GM12864 (cell line): ENCODE results near the gene SLBP.

Experiments
- DNase-seq: peaks from one replicate; pipeline ENCODE4 v3.0.0-alpha.2; 2011; ENCODE audit warnings: low read depth
- H3K4me3 ChIP-seq: 2 replicates; pipeline ENCODE4 v1.5.1; 2011; ENCODE audit warnings: mild to moderate bottlenecking, low read depth, low read length, control low read depth
- CTCF ChIP-seq: IDR thresholded peaks from 2 replicates; pipeline ENCODE4 v1.5.1; 2011; ENCODE audit warnings: low read depth, mild to moderate bottlenecking, moderate library complexity, low read length, control low read depth, inconsistent platforms; ENCODE audit errors: missing control alignments

The SLBP gene

DNA sequence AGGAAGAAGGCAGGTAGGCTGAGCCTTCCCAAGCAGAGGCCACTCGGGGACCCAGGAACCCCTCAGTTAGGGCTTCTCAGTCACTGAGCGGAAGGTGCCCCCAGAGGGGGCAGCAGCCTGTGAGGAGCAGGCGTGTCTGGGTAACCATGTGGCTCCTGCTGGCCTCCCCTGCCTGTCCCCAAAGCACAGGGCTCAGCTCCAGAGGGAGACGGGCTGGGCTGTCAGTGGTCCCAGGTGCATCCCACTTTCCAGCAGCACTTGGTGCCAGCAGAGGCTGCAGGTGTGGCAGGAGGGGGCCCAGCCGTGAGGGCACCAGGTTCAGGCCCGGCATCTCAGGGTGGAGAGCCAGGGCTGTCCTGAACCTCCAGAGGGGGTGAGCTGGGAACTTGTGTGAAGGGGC, 31.9 kb upstream of the SLBP start:
- TF ChIP-seq CTCF, result no peak
- H3K4me3 ChIP-seq, result no peak overlapping the region

GRCh38 chr4:1743551-1743950, 31.4 kb upstream of the SLBP start:
- no peak for TF ChIP-seq CTCF
- DNase-seq, result no peak
- H3K4me3 ChIP-seq, result no peak overlapping the region

More for the DNA sequence above, 31.9 kb upstream of the SLBP start:
- DNase-seq, result no peak

- no peak overlapping the region for H3K4me3 ChIP-seq
- no peak for DNase-seq
- TF ChIP-seq CTCF, result no peak
Observed at GRCh38 chr4:1741208-1741607, 29.1 kb upstream of the SLBP start.

DNA sequence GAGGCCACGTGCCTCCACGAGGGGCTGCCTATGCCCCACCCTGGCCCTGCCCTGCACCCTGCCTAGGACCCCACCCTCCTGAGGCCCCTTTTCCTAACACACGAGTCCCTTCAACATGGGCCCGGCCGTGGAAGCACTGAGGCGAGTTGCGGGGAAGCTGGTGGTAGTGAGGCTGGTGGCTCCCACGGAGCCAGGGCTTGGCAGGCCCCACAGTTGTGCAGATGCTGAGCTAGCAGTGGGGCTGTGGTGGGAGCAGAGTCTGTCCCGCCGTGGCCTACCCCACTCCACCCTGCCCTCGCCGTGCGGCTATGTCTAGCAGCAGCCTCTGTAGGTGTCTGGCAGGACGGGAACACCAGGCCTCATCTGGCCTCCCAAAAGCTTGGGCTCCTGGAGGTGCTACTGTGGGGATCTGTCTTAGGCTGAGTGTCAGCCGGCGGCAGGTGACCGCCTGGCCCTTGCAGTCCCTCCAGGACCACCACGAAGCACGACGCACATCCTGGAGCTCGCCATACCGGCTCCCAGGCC, 28.0 kb upstream of the SLBP start:
- DNase-seq, result no peak
- H3K4me3 ChIP-seq, result no peak overlapping the region
- TF ChIP-seq CTCF, result no peak

DNA sequence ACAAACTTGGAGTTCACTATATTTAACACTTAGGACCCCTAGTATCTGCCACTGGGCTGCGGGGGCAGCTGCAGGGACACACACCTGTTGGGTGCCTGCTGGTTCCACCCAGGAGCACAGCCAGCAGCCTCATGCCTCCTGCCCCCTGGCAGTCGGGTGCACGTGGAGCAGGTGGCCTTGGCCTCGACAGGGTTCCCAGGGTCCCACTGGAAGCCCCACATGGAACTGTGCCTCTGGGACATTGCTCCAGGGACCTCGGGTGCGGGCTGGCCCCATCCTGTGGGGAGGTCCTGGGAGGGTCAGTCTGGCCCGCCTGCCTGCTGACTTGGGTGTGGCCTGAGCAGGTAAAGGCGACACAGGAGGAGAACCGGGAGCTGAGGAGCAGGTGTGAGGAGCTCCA, 27.2 kb upstream of the SLBP start:
- DNase-seq, result no peak
- H3K4me3 ChIP-seq, result no peak overlapping the region
- TF ChIP-seq CTCF, result no peak

- H3K4me3 ChIP-seq, result no peak overlapping the region
Observed at GRCh38 chr4:1738410-1738809, 26.3 kb upstream of the SLBP start.

DNA sequence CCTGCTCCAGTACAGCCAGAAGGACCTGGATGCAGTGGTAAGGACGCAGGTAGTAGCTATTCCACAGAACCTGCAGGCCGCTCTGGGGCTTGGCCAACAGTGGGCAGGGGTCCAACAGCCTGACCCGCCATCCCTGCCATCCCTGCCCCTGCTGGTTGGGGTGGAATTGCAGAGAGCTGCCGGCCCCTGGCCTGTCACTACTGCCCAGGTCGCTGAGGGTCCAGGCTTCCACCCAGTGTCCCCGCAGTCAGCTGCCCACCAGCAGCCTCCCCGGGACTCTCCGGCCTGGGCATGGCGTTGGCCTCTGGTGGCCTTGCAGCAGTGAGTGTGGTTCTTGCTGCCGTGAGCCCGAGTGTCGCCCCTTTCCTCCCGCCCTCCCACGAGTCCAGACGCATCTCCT, 25.5 kb upstream of the SLBP start:
- no peak overlapping the region for H3K4me3 ChIP-seq
- no peak for TF ChIP-seq CTCF

More at GRCh38 chr4:1738410-1738809, 26.3 kb upstream of the SLBP start:
- no peak for TF ChIP-seq CTCF
- no peak for DNase-seq

More for the DNA sequence above, 25.5 kb upstream of the SLBP start:
- no peak for DNase-seq
